Glutamatergic neuron (in vitro differentiated cells): Measurements from ENCODE around the gene FNDC3A. TPM values are rescaled to one million over a fixed set of nuclear protein-coding genes. Genes with fewer than 3 reads are reported as not detected.

Experiments
- DNase-seq: peaks from one replicate; pipeline ENCODE4 v3.0.0; 2022
- H3K27ac Mint-ChIP-seq: one replicate; pipeline ENCODE4 v1.8.0; 2020; ENCODE audit warnings: mild to moderate bottlenecking, mixed read lengths, inconsistent platforms; ENCODE audit not compliant: unreplicated experiment
- H3K27me3 Mint-ChIP-seq: one replicate; pipeline ENCODE4 v1.8.0; 2020; ENCODE audit warnings: mild to moderate bottlenecking, moderate library complexity, mixed read lengths, inconsistent platforms; ENCODE audit not compliant: unreplicated experiment
- H3K36me3 Mint-ChIP-seq: one replicate; pipeline ENCODE4 v1.8.0; 2020; ENCODE audit warnings: mild to moderate bottlenecking, mixed read lengths, inconsistent platforms; ENCODE audit not compliant: unreplicated experiment
- H3K4me1 Mint-ChIP-seq: one replicate; pipeline ENCODE4 v1.8.0; 2020; ENCODE audit warnings: mild to moderate bottlenecking, low read depth, mixed read lengths, inconsistent platforms; ENCODE audit not compliant: unreplicated experiment
- H3K4me3 Mint-ChIP-seq: one replicate; pipeline ENCODE4 v1.8.0; 2020; ENCODE audit warnings: mild to moderate bottlenecking, mixed read lengths, inconsistent platforms; ENCODE audit not compliant: unreplicated experiment
- H3K9me3 Mint-ChIP-seq: one replicate; pipeline ENCODE4 v1.8.0; 2020; ENCODE audit warnings: mild to moderate bottlenecking, moderate library complexity, mixed read lengths, inconsistent platforms; ENCODE audit not compliant: unreplicated experiment
- total RNA-seq: library from RNA; stranded (reverse); fragmentation: NEBNext Ultra II Directional; extraction: Animal tissue kit (Norgen Biotek cat#: 25700); gene quantifications from one replicate; pipeline ENCODE4 v1.2.1, GENCODE V29; 2021; ENCODE audit not compliant: unreplicated experiment
- TF ChIP-seq, protein P1 (sequence below): fragments of 200-600 bp; sonication (generic); IDR thresholded peaks from one replicate; pipeline ENCODE4 v1.5.0; 2021; ENCODE audit not compliant: partially characterized antibody, unreplicated experiment

Gene FNDC3A
- total RNA-seq, 1 donor from 2014 or later, result 46.3 TPM

DNA sequence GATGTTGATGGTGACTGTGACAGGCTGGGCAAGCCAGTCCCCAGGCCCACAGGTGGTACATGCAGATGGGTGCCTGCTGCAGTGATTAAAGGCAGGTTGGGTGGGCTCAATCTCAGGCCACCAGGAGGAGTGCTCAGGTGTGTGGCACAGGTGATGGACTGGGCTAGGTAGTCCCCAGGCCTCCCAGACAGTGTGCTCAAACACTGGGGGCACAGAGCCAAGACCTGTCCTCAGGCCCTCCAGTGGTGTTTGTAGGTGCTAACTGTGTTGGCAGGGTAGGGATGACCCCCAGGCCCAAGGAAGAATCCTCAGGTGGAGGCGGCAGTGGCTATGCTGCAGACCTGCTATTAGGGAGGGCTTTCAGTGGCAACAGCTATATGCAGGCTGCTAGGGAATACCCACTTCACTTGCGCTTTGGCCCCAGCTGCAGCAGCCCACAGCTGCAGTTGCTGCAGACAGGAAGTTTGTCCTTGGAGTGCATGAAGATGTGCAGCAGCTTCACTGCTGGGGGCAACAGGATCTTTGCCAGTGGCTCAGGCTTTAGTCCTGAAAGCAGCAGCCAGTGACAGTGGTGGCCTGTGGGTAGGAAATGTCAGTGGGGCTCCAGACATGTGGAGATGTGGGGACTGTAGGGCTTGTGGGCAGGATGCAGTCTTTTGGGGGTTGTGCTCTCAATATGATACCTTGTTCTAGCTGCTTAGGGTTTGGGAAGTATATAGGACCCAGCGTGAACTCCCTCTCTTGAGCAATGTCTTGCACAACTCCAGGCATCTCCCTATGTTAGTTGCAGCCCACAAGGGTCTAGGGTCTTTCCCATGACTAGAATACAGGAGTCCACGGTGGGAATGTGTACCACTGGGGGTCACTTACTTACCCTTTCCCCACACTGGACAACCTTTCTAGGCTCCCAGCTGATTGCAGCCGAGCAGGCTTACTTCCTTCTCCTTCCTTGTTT is 190.4 kb downstream of the FNDC3A start:
- H3K27ac Mint-ChIP-seq, result no peak overlapping the region
- peaks cover 2% of the 10 kb centered on the region for H3K27me3 Mint-ChIP-seq
- H3K4me1 Mint-ChIP-seq, result no peaks in the 10 kb centered on the region
- peaks cover 34% of the 10 kb centered on the region for H3K36me3 Mint-ChIP-seq
- H3K4me3 Mint-ChIP-seq, result no peak overlapping the region
- DNase-seq, result no peak
- TF ChIP-seq, protein P1, sequence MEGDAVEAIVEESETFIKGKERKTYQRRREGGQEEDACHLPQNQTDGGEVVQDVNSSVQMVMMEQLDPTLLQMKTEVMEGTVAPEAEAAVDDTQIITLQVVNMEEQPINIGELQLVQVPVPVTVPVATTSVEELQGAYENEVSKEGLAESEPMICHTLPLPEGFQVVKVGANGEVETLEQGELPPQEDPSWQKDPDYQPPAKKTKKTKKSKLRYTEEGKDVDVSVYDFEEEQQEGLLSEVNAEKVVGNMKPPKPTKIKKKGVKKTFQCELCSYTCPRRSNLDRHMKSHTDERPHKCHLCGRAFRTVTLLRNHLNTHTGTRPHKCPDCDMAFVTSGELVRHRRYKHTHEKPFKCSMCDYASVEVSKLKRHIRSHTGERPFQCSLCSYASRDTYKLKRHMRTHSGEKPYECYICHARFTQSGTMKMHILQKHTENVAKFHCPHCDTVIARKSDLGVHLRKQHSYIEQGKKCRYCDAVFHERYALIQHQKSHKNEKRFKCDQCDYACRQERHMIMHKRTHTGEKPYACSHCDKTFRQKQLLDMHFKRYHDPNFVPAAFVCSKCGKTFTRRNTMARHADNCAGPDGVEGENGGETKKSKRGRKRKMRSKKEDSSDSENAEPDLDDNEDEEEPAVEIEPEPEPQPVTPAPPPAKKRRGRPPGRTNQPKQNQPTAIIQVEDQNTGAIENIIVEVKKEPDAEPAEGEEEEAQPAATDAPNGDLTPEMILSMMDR, result no peak
- H3K9me3 Mint-ChIP-seq, result peaks cover 9% of the 10 kb centered on the region

DNA sequence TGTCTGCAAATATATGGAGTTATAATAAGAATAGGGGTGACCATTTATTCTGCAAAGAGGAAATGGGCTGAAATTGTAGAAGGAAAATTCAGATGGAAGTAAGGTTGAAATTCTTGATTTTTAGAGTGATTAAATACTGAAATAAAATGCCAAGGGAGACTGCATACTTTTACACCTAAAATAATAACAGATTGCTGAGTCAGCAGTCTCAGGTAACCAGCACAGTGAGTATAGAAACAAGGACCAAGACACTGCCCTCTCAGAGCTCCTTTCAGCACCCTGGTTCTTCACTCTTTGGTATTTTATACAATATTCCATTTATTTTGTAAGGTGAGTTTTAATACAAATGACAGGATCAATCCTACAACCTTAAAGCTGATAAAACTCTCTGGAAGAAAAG is 195.6 kb downstream of the FNDC3A start:
- Mint-ChIP-seq H3K27ac (no peak overlapping the region), H3K36me3 (no peaks in the 10 kb centered on the region), H3K9me3 (no peaks in the 10 kb centered on the region), H3K27me3 (no peaks in the 10 kb centered on the region), H3K4me1 (no peaks in the 10 kb centered on the region), H3K4me3 (no peak overlapping the region)
- TF ChIP-seq, protein P1, result no peak
- no peak for DNase-seq

DNA sequence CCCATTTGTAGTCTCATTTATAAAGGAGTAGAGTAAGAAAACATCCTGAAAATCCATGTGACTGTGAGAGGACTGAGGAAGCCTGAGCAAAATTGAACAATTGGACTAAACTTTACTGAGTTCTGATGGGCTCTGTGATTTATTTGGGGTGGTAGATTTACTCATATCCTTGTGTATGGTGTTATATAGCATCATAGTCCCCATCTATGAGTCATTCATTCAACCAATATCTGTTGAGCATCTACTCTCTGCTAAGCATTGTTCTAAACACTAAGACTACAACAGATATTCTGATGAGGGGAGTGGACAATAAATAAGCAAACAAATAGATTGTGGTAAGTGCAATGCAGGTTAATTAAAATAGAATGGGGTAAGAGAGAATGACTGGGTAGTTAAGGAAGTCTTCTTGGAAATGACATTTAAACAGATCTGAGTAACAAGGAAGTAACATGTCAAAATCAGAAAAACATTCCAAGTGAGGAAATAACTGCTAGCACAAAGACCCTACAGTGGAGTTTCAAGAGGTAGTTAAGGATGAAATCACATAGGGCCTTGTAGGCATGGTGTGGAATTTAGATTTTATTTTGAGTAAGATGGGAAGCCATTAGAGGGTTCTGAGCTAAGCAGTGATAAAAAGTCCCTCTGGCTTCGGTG is 208.1 kb downstream of the FNDC3A start:
- Mint-ChIP-seq H3K9me3 (no peaks in the 10 kb centered on the region), H3K36me3 (no peaks in the 10 kb centered on the region), H3K27me3 (no peaks in the 10 kb centered on the region), H3K27ac (no peak overlapping the region), H3K4me3 (no peak overlapping the region), H3K4me1 (no peaks in the 10 kb centered on the region)
- no peak for DNase-seq
- TF ChIP-seq, protein P1, result no peak

DNA sequence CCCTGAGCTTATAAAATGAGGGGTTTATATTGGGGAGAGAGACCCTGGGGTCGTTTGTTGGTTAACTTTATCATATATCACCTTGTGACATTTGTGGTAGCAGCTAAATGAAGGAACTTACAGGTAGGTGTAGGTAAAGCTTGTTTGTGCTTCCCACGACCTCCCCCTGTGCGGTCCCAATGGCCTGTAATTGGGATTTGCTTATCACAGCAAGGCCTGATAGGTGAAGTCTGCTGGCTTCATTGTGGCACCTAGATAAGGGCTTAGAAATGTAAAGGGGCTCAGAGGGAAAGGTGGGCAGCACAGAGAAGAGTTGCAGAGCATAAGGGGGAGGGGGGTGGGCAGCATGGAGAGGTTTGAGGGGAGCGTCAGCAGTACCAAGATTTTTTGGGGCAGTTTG is 208.9 kb downstream of the FNDC3A start:
- Mint-ChIP-seq H3K36me3 (no peaks in the 10 kb centered on the region), H3K4me3 (no peak overlapping the region), H3K4me1 (no peaks in the 10 kb centered on the region), H3K27ac (no peak overlapping the region), H3K9me3 (no peaks in the 10 kb centered on the region), H3K27me3 (no peaks in the 10 kb centered on the region)
- DNase-seq, result no peak
- TF ChIP-seq, protein P1, result no peak

DNA sequence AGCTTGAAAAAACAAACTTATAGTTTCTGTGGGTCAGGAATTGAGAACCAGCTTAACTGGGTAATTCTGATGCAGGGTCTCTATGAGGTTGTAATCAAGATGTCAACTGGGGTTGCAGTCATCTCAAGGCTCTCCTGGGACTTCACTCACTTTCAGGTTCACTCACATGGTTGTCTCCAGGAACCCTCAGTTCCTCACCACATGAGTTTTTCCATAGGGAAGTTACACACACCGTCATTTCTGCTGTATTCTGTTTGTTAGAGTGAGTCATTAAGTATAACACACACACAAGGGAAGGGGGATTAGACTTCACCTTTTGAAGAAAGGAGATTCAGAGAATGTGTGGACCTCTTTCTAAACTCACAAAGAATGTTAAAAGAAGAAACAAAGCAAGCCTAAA is 209.6 kb downstream of the FNDC3A start:
- H3K4me1 Mint-ChIP-seq, result no peaks in the 10 kb centered on the region
- no peak overlapping the region for H3K27ac Mint-ChIP-seq
- TF ChIP-seq, protein P1, result no peak
- no peak for DNase-seq
- H3K9me3 Mint-ChIP-seq, result no peaks in the 10 kb centered on the region
- H3K36me3 Mint-ChIP-seq, result no peaks in the 10 kb centered on the region
- no peak overlapping the region for H3K4me3 Mint-ChIP-seq
- no peaks in the 10 kb centered on the region for H3K27me3 Mint-ChIP-seq
